Mesothelial cell of epicardium (in vitro differentiated cells): ENCODE results near the gene MCOLN3. TPM values are rescaled to one million over a fixed set of nuclear protein-coding genes. Genes with fewer than 3 reads are reported as not detected.
"Not testable (repeated sequence)": the region's sequence is repeated elsewhere in the genome, so short reads cannot be mapped to it uniquely, and the experiment has no call there.

Experiments
- DNase-seq, 2 experiments: peaks; one replicate each; pipeline ENCODE4 v3.0.0; 2021; ENCODE audit warnings: low spot score in 2 of 2; ENCODE audit not compliant: unreplicated experiment in 2 of 2
- H3K27ac Mint-ChIP-seq: 2 replicates; pipeline ENCODE4 v1.8.0; 2021; ENCODE audit warnings: mixed read lengths
- H3K27me3 Mint-ChIP-seq: 2 replicates; pipeline ENCODE4 v1.8.0; 2021; ENCODE audit warnings: low read depth, mixed read lengths
- H3K36me3 Mint-ChIP-seq: 2 replicates; pipeline ENCODE4 v1.8.0; 2021; ENCODE audit warnings: mixed read lengths
- H3K4me1 Mint-ChIP-seq: 2 replicates; pipeline ENCODE4 v1.8.0; 2021; ENCODE audit warnings: mixed read lengths
- H3K4me3 Mint-ChIP-seq: 2 replicates; pipeline ENCODE4 v1.8.0; 2021; ENCODE audit warnings: mild to moderate bottlenecking, moderate library complexity, mixed read lengths
- H3K9me3 Mint-ChIP-seq: 2 replicates; pipeline ENCODE4 v1.8.0; 2021; ENCODE audit warnings: mixed read lengths
- CTCF ChIP-seq: fragments of 200-600 bp; sonication (generic); IDR thresholded peaks from one replicate; pipeline ENCODE4 v1.5.0; 2021; ENCODE audit warnings: antibody characterized with exemption; ENCODE audit not compliant: unreplicated experiment
- total RNA-seq: library from RNA; stranded (reverse); gene quantifications from 3 replicates; pipeline ENCODE4 v1.2.1, GENCODE V29; 2021

MCOLN3 gene
- total RNA-seq, 1 donor from 2014 or later = 7.6 TPM

- H3K36me3 Mint-ChIP-seq = no peaks in the 10 kb centered on the region
- no peak overlapping the region for H3K4me3 Mint-ChIP-seq
- no peak for TF ChIP-seq CTCF
- no peaks in the 10 kb centered on the region for H3K4me1 Mint-ChIP-seq
- H3K27ac Mint-ChIP-seq = no peak overlapping the region
- peaks cover 20% of the 10 kb centered on the region for H3K27me3 Mint-ChIP-seq
- peaks cover 15% of the 10 kb centered on the region for H3K9me3 Mint-ChIP-seq
- DNase-seq = no peak
These were observed 59.7 kb downstream of the MCOLN3 start for GRCh38 chr1:84988588-84988987.

GRCh38 chr1:84986561-84986960 is 61.7 kb downstream of the MCOLN3 start:
- peaks cover 10% of the 10 kb centered on the region for H3K27me3 Mint-ChIP-seq
- H3K4me3 Mint-ChIP-seq, H3K27ac Mint-ChIP-seq, DNase-seq, H3K9me3 Mint-ChIP-seq, H3K4me1 Mint-ChIP-seq, H3K36me3 Mint-ChIP-seq: not testable (repeated sequence)

- H3K27me3 Mint-ChIP-seq = peaks cover 6% of the 10 kb centered on the region
- H3K36me3 Mint-ChIP-seq = no peaks in the 10 kb centered on the region
- TF ChIP-seq CTCF = no peak
- no peaks in the 10 kb centered on the region for H3K4me1 Mint-ChIP-seq
- peaks cover 8% of the 10 kb centered on the region for H3K9me3 Mint-ChIP-seq
- H3K27ac Mint-ChIP-seq = no peak overlapping the region
- H3K4me3 Mint-ChIP-seq = no peak overlapping the region
- DNase-seq = no peak
These were observed 62.9 kb downstream of the MCOLN3 start for GRCh38 chr1:84985365-84985764.

GRCh38 chr1:84982395-84982794 is 65.9 kb downstream of the MCOLN3 start:
- Mint-ChIP-seq H3K4me3 (no peak overlapping the region), H3K4me1 (no peaks in the 10 kb centered on the region), H3K27me3 (peaks cover 3% of the 10 kb centered on the region), H3K36me3 (peaks cover 2% of the 10 kb centered on the region), H3K9me3 (peaks cover 27% of the 10 kb centered on the region), H3K27ac (no peak overlapping the region)
- no peak for DNase-seq
- TF ChIP-seq CTCF = no peak

GRCh38 chr1:84975035-84975434 is 73.3 kb downstream of the MCOLN3 start:
- no peak for TF ChIP-seq CTCF
- H3K27me3 Mint-ChIP-seq = peaks cover 3% of the 10 kb centered on the region
- H3K36me3 Mint-ChIP-seq = peaks cover 2% of the 10 kb centered on the region
- no peak overlapping the region for H3K4me3 Mint-ChIP-seq
- H3K4me1 Mint-ChIP-seq = no peaks in the 10 kb centered on the region
- no peak overlapping the region for H3K27ac Mint-ChIP-seq
- DNase-seq = no peak
- H3K9me3 Mint-ChIP-seq = peaks cover 24% of the 10 kb centered on the region

- H3K27me3 Mint-ChIP-seq = no peaks in the 10 kb centered on the region
- H3K4me3 Mint-ChIP-seq = no peak overlapping the region
- peaks cover 13% of the 10 kb centered on the region for H3K9me3 Mint-ChIP-seq
- no peaks in the 10 kb centered on the region for H3K4me1 Mint-ChIP-seq
- no peak for TF ChIP-seq CTCF
- no peak overlapping the region for H3K27ac Mint-ChIP-seq
- H3K36me3 Mint-ChIP-seq = peaks cover 2% of the 10 kb centered on the region
- DNase-seq = no peak
These were observed 74.6 kb downstream of the MCOLN3 start for GRCh38 chr1:84973498-84974334.
